Left ventricle myocardium superior (tissue), 1 donor: ENCODE measurements around the gene SCP2. TPM values are rescaled to one million over a fixed set of nuclear protein-coding genes. Genes with fewer than 3 reads are reported as not detected.
A peak's percentile ranks its signal among the peaks of the same experiment; 100 is the strongest.
"Not testable (repeated sequence)": the region's sequence is repeated elsewhere in the genome, so short reads cannot be mapped to it uniquely, and the experiment has no call there.

Source experiments
- ATAC-seq: fragments of 200-7000 bp; cut with Tn5 transposase; one replicate; pipeline ENCODE4 v1.9.1; 2020; ENCODE audit warnings: mild to moderate bottlenecking, moderate library complexity
- DNase-seq: peaks from one replicate; pipeline ENCODE4 v3.0.0-alpha.2; 2020
- intact Hi-C: fragments of 100-400 bp; cut with micrococcal nuclease; formaldehyde crosslinking; loops from one replicate; pipeline ENCODE4 v1.11.0; 2022
- total RNA-seq: library from RNA; stranded (reverse); fragmentation: NEBNext Ultra II Directional; extraction: Animal tissue kit (Norgen Biotek cat#: 25700); gene quantifications from one replicate; pipeline ENCODE4 v1.2.1, GENCODE V29; 2021
- donor health status: DM: no; HTN: yes; CAD: no; lungs with severe emphysema.

The SCP2 gene
- total RNA-seq, 1 donor from 2014 or later: 144 TPM

DNA sequence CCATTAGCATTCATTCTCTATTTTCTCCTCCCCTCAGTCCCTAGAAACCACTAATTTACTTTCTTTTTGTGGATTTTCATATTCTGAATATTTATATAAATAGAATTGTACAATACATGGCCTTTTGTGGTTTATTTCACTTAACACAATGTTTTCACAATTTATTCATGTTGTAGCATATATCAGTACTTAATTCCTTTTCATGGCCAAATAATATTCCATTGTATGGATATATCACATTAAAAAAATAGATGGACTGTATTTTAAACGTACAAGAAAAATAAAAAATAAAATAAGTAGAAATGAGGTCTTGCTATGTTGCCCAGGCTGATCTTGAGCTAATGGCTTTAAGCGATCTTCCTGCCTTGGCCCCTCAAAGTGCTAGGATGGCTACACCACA lies 25.0 kb downstream of the SCP2 start:
- intact Hi-C loops: no loop called here
- DNase-seq: no peak
- no peak for ATAC-seq

DNA sequence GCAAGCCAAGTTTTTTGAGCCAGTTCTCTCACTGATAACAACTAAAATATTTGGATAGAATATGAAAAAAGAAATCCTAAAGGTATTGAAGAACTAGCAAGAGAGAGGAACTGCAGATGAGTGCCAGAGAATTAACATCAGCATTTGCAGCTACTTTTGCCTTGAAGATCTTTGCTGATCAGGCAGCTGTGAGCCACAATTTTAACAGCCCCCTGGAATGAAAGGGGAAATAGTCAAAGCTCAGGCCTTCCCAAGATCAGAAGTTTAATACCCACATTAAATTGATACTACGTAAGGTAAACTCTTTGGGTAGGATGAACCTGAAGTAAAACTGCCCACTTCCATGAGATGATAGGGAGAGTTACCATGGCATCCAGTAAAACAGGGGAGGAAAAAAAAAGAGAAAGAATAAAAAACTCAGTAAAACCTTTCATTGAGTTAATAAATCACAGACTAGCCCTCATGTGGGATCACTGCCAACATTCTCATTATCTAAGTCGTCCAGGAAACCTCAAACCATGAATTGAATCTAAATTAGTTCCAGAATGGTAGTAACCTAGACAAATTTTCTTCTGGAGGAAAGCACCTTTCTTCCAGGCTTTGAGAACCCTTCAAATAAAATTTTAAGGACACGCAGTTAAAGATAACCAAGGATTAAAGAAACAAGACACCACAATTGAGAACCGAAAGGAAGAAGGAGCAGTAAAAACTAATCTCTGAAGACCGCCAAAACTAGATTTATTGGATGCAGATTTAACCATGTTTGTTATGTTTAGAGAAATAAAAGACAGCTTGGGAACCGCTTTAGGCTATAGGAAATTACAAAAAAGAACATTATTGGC lies 28.3 kb downstream of the SCP2 start:
- intact Hi-C loops: no loop called here
- DNase-seq (no peak), ATAC-seq (no peak)

- ATAC-seq (no peak), DNase-seq (no peak)
- intact Hi-C loops: no loop called here
Observed at GRCh38 chr1:52963101-52963500, 36.0 kb downstream of the SCP2 start.

GRCh38 chr1:52967666-52968065 lies 40.6 kb downstream of the SCP2 start:
- no peak for DNase-seq
- no peak for ATAC-seq
- intact Hi-C loops: no loop called here

DNA sequence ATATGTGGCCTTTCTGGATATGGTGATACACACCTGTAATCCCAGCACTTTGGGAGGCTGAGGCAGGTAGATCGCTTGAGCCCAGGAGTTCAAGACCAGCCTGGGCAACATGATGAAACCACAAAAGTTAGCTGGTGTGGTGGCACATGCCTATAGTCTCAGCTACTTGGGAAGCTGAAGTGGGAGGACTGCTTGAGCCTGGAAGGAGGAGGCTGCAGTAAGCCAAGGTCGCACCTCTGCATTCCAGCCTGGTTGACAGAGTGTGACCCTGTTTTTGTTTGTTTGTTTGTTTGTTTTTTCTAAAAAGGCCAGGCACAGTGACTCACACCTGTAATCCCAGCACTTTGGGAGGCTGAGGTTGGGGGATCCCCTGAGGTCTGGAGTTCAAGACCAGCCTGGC lies 42.2 kb downstream of the SCP2 start:
- DNase-seq, ATAC-seq, intact Hi-C loops: not testable (repeated sequence)

DNA sequence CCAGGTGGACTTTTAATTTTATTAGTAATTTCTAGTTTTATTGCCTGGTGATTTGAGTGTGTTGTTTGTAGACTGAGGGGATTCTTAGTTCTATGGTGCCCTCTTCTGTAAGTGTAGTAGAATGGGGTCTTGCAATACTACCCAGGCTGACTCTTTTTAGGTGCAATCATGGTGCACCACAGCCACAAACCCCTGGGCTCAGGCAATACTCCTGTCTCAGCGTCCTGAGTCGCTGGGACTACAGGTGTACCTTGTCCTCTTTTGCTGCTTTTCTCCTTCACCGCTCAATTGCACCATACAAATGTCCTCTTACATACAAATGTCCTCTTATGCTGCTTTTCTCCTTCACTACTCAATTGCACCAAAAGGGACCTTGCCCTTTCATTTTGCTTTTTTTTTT lies 43.1 kb downstream of the SCP2 start:
- ATAC-seq (no peak), DNase-seq (no peak)
- intact Hi-C loops: no loop called here

GRCh38 chr1:52973841-52974240 lies 46.8 kb downstream of the SCP2 start:
- ATAC-seq (no peak), DNase-seq (no peak)
- intact Hi-C loops: no loop called here

DNA sequence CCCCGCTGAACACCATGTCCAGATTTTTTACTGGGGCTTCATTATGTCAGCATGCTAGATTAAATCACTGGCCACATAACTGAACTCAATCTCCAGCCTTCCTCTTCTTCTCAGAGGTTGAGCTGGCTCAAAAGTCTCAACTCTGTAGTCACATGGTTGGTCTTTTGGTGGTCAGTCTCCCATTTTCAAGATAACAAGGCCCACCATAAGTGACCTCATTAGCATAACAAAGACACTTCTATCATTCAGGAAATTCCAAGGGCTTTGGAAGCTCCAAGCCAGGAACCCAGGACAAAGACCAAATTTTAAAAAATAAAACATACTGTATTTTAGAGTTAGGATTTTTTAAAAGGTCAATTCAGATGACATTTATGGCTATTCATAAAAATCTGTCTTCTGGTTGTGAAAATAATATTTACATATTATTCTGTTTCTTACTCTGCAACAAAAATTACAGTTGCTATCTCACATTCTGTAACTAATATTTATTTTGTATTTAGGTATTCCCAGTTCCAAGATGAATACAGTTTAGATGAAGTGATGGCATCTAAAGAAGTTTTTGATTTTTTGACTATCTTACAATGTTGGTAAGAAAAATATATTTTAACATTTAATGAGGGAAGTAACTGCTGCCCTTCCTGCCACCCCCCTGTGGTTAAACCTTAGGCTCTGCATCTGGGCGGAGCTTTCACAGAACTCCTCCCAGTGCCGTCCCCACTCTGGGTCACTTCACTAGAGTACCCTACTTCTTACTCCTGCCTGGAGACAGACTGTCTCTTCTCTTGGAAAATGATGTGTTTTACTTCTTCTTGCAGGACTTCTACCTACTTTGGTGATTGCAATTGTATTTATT lies 49.3 kb downstream of the SCP2 start:
- no peak for ATAC-seq
- no peak for DNase-seq
- intact Hi-C loops: no loop called here

GRCh38 chr1:52978045-52978444 lies 51.0 kb downstream of the SCP2 start:
- ATAC-seq: no peak
- intact Hi-C loops: no loop called here

GRCh38 chr1:52992733-52993132 lies 65.7 kb downstream of the SCP2 start:
- ATAC-seq, intact Hi-C loops, DNase-seq: not testable (repeated sequence)

More at GRCh38 chr1:52978045-52978444, 51.0 kb downstream of the SCP2 start:
- no peak for DNase-seq

DNA sequence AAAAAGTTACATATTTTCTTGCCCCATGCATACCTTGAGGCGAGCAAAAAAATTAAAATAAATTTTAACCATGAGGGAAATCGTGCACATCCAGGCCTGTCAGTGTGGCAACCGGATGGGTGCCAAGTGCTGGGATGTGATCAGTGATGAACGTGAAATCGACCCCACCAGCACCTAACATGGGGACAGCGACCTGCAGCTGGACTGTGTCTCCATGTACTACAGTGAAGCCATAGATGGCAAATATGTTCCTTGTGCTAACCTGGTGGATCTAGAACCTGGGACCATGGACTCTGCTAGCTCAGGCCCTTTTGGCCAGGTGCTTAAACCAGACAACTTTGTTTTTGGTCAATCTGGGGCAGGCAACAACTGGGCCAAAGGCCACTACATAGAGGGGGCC lies 67.6 kb downstream of the SCP2 start:
- ATAC-seq (no peak), DNase-seq (no peak)
- intact Hi-C loops: no loop called here

DNA sequence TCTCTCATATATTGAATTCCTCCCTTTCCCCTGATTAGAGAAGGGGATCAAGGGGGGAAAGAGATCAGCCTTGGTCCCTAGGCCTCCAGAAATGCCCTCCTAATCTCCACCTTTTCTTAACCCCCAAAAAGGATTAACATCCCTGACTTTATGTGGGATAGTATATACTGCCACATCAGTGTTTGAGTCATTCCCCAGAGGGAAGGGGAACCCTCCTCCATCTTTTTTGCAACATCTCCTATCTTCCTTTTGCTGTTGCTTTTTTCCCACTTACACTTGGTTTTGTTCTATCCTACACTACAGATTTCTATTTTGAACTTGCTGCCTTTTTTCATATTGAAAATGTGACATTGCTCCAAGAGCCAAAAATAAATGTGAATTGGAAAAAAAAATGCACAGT lies 69.6 kb downstream of the SCP2 start:
- intact Hi-C loops: no loop called here
- ATAC-seq (no peak), DNase-seq (no peak)

DNA sequence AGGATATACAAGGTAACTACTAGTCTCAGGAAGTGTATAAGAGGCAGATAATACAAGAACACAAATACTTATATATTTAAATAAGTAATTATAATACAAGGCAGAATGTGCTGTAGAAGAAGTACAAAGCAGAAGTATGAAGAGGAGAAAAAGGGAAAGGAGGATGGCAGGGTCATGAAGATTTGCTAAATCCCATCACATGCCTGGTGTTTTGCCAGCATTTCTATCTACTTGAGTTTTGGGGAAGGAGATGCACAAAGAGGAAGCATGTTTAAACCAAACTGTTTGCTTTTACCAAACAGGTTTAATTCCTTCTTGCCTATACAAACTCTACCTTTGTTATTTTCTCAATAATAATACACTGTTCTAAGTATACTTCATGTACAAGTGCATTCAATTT lies 74.1 kb downstream of the SCP2 start:
- no peak for ATAC-seq
- intact Hi-C loops: no loop called here
- DNase-seq: no peak

GRCh38 chr1:53006612-53007011 lies 79.5 kb downstream of the SCP2 start:
- DNase-seq, intact Hi-C loops, ATAC-seq: not testable (repeated sequence)

GRCh38 chr1:53010247-53010646 lies 83.2 kb downstream of the SCP2 start:
- intact Hi-C loops, DNase-seq, ATAC-seq: not testable (repeated sequence)

- intact Hi-C loops: no loop called here
Observed at GRCh38 chr1:53011175-53011574, 84.1 kb downstream of the SCP2 start.

GRCh38 chr1:53014791-53015507 lies 87.9 kb downstream of the SCP2 start:
- intact Hi-C loops: no loop called here
- ATAC-seq (peak; percentile 98), DNase-seq (peak; percentile 59)

More at GRCh38 chr1:53011175-53011574, 84.1 kb downstream of the SCP2 start:
- ATAC-seq: no peak
- no peak for DNase-seq

- ATAC-seq: no peak
- DNase-seq: no peak
- intact Hi-C loops: no loop called here
Observed at GRCh38 chr1:53015508-53015860, 88.4 kb downstream of the SCP2 start.

GRCh38 chr1:53016705-53017104 lies 89.6 kb downstream of the SCP2 start:
- DNase-seq: no peak
- ATAC-seq: no peak
- intact Hi-C loops: no loop called here

GRCh38 chr1:53020588-53020987 lies 93.5 kb downstream of the SCP2 start:
- intact Hi-C loops: no loop called here
- DNase-seq: no peak
- ATAC-seq: no peak
